B cell (primary cell): ENCODE data around the gene MGAT1. TPM values are rescaled to one million over a fixed set of nuclear protein-coding genes. Genes with fewer than 3 reads are reported as not detected.

Experiments
- ATAC-seq: fragments of 200-7000 bp; cut with Tn5 transposase; one replicate; pipeline ENCODE4 v1.10.0; 2021; ENCODE audit warnings: low read depth, mild to moderate bottlenecking, moderate number of reproducible peaks, moderate library complexity
- CTCF ChIA-PET: fragments of 350-600 bp; sonication (Branson Sonifier 250); formaldehyde crosslinking; loops from one replicate; lab custom pipeline; 2021; ENCODE audit warnings: antibody characterized with exemption, inconsistent platforms; lab: Charles Lee
- POLR2A ChIA-PET: fragments of 350-600 bp; sonication (Branson Sonifier 250); formaldehyde crosslinking; loops from one replicate; lab custom pipeline; 2021; ENCODE audit warnings: antibody characterized with exemption; lab: Charles Lee
- DNase-seq: peaks from one replicate; pipeline ENCODE4 v3.0.0; 2013
- H2AFZ ChIP-seq: 2 replicates; pipeline ENCODE4 v1.6.1; 2012; ENCODE audit warnings: mild to moderate bottlenecking, low read depth, low read length; ENCODE audit not compliant: insufficient read depth, poor library complexity, severe bottlenecking
- H3K27ac ChIP-seq, 2 donors: 1 replicate in 1 of 2; 2 replicates in 1 of 2; pipeline ENCODE4 v1.5.1; 2012 to 2013; ENCODE audit warnings: low read length in 2 of 2, mild to moderate bottlenecking in 2 of 2, moderate library complexity in 1 of 2
- H3K27me3 ChIP-seq, 4 experiments: fragments of 200-600 bp in 1 of 4; sonication (generic) in 1 of 4; replicated peaks in 1 of 4; 1 replicate in 2 of 4; 2 replicates in 2 of 4; pipeline versions ENCODE4 v1.6.1 to v1.7.0; 2013 to 2016; ENCODE audit warnings: low read length in 3 of 4, mild to moderate bottlenecking in 2 of 4, mixed read lengths in 1 of 4, moderate library complexity in 1 of 4; ENCODE audit not compliant: insufficient read depth in 4 of 4, control insufficient read depth in 3 of 4; ENCODE audit errors: control extremely low read depth in 1 of 4
- H3K36me3 ChIP-seq, 2 experiments: replicated peaks in 1 of 2; 1 replicate in 1 of 2; 2 replicates in 1 of 2; pipeline versions ENCODE4 v1.6.1 to v1.7.1; 2013; ENCODE audit warnings: low read length in 1 of 2; ENCODE audit not compliant: insufficient read depth in 2 of 2, control insufficient read depth in 1 of 2; ENCODE audit errors: control extremely low read depth in 1 of 2, extremely low read depth in 1 of 2
- H3K4me1 ChIP-seq, 2 donors: fragments of 200-600 bp in 1 of 2; sonication (generic) in 1 of 2; 1 replicate in 1 of 2; 2 replicates in 1 of 2; pipeline versions ENCODE4 v1.5.1 to v1.6.1; 2013 to 2017; ENCODE audit warnings: low read length in 2 of 2; ENCODE audit not compliant: control insufficient read depth in 2 of 2, insufficient read depth in 2 of 2
- H3K4me2 ChIP-seq: replicated peaks from 2 replicates; pipeline ENCODE3; 2012; ENCODE audit warnings: mild to moderate bottlenecking, low read depth, low read length; ENCODE audit not compliant: poor library complexity, severe bottlenecking
- H3K4me3 ChIP-seq, 5 experiments: fragments of 200-600 bp in 1 of 5; sonication (generic) in 1 of 5; 1 replicate in 3 of 5; 2 replicates in 2 of 5; pipeline versions ENCODE4 v1.5.1 to v1.7.0; 2011 to 2016; ENCODE audit warnings: low read length in 4 of 5, mild to moderate bottlenecking in 4 of 5, low read depth in 2 of 5, control low read depth in 1 of 5, moderate library complexity in 1 of 5; ENCODE audit not compliant: insufficient read depth in 1 of 5; ENCODE audit errors: control extremely low read depth in 1 of 5, extremely low read depth in 1 of 5
- H3K79me2 ChIP-seq: fragments of 200-600 bp; sonication (generic); one replicate; pipeline ENCODE4 v1.6.0; 2016; ENCODE audit warnings: low read length; ENCODE audit not compliant: control insufficient read depth, insufficient read depth
- H3K9ac ChIP-seq: fragments of 200-600 bp; sonication (generic); 2 replicates; pipeline ENCODE4 v1.6.1; 2017; ENCODE audit warnings: mild to moderate bottlenecking, low read length, moderate library complexity
- H3K9me3 ChIP-seq, 3 donors: one replicate each; pipeline versions ENCODE4 v1.6.1 to v1.7.1; 2013; ENCODE audit warnings: low read length in 2 of 3; ENCODE audit not compliant: control insufficient read depth in 2 of 3, insufficient read depth in 1 of 3; ENCODE audit errors: control extremely low read depth in 1 of 3
- H4K20me1 ChIP-seq: 2 replicates; pipeline ENCODE4 v1.6.0; 2012; ENCODE audit warnings: mild to moderate bottlenecking, low read length; ENCODE audit not compliant: insufficient read depth, control insufficient read depth, poor library complexity, severe bottlenecking
- H3K27ac Mint-ChIP-seq: one replicate; pipeline ENCODE4 v1.8.0; 2021; ENCODE audit warnings: mixed read lengths
- H3K27me3 Mint-ChIP-seq: one replicate; pipeline ENCODE4 v1.8.0; 2021; ENCODE audit warnings: mixed read lengths
- H3K4me1 Mint-ChIP-seq: one replicate; pipeline ENCODE4 v1.8.0; 2021; ENCODE audit warnings: mixed read lengths
- H3K4me3 Mint-ChIP-seq: one replicate; pipeline ENCODE4 v1.8.0; 2021; ENCODE audit warnings: mixed read lengths
- H3K9me3 Mint-ChIP-seq: one replicate; pipeline ENCODE4 v1.8.0; 2022; ENCODE audit warnings: mixed read lengths; ENCODE audit not compliant: insufficient read depth
- CTCF ChIP-seq: fragments of 200-600 bp; IDR thresholded peaks from one replicate; pipeline ENCODE4 v1.8.0; 2022; ENCODE audit warnings: antibody characterized with exemption, mild to moderate bottlenecking
- EZH2 ChIP-seq: IDR thresholded peaks from 2 replicates; pipeline ENCODE4 v1.6.1; 2012; ENCODE audit warnings: borderline replicate concordance, low read depth, mild to moderate bottlenecking, moderate library complexity, low read length; ENCODE audit not compliant: insufficient read depth, poor library complexity, severe bottlenecking
- WGBS: methylation state at CpG from one replicate; pipeline ENCODE4 v1.1.5; 2013; ENCODE audit warnings: missing lambda C conversion rate; ENCODE audit not compliant: insufficient coverage; 5-methylcytosine and 5-hydroxymethylcytosine counted together
- intact Hi-C: fragments of 100-400 bp; cut with micrococcal nuclease; formaldehyde crosslinking; loops from one replicate; pipeline ENCODE4 v1.10.0; 2022
- polyA plus RNA-seq: library from polyadenylated mRNA; depleted of rRNA; stranded (reverse); fragments of >200 nt; gene quantifications from 2 replicates; pipeline ENCODE4 v1.2.3, GENCODE V29; 2012
- total RNA-seq, 2 donors: library from RNA; stranded (reverse); fragments of 120-200 nt in 1 of 2; gene quantifications; 1 replicate in 1 of 2; 2 replicates in 1 of 2; pipeline versions ENCODE4 v1.2.3 to v1.2.4, GENCODE V29; 2013 to 2022

MGAT1 gene
- total and polyA plus RNA-seq, 2 donors (not counting 1 experiment from before 2014, with no cell fraction given), result 81.2 to 140 TPM

DNA sequence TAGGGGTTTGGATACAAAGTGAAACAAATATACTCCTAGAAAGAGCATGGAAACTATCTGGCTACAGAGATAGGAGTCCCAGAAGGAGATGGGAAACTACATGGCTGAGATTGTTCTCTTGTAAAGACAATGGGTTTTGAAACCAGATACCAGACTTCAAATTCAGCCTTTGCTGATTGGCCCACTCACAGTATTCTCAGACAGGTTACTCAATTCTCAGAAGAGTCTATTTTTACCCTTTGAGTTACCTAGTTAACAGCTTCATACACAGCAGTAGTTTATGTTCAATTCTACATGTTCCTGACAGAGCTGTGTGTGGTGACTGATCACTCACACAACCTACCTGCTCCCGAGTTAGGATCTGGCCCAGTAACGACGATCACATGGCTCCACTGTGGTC lies 44.4 kb upstream of the MGAT1 start:
- no peak overlapping the region for H3K4me3 Mint-ChIP-seq
- whole genome bisulfite sequencing, result 33% methylated on average over 3 of the region's 3 CpGs
- CTCF ChIA-PET, result interaction anchor here (0.8 kb wide), 1 partner anchor 10 kb away, joined by 3 read pairs; no protein-coding TSS in a partner anchor

DNA sequence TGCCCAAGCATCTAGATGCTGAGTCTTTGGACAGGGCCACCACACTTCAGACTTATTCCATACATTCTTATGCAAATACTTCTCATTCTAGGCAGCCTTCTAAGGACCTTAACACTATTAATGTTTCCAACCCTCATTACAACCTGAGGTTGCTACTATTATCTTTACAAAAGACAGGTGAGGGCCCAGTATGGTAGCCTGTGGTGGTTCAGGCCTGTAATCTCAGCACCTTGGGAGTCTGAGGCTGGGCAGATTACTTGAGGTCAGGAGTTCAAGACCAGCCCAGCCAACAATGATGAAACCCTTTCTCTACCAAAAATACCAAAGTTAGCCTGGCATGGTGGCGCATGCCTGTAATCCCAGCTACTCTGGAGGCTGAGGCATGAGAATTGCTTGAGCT lies 42.3 kb upstream of the MGAT1 start:
- no peak for DNase-seq
- Mint-ChIP-seq H3K9me3 (no peaks in the 10 kb centered on the region), H3K27ac (no peak overlapping the region), H3K4me3 (no peak overlapping the region), H3K27me3 (no peaks in the 10 kb centered on the region), H3K4me1 (no peaks in the 10 kb centered on the region)
- peaks cover 0 to 3% (median 2%) of the 10 kb centered on the region in 3 donors for H3K9me3 ChIP-seq
- no CpG with 5 or more reads among the region's 1 CpG for WGBS
- TF ChIP-seq CTCF (no peak), EZH2 (no peak)
- CTCF ChIA-PET, result interaction anchor here (0.7 kb wide), 1 partner anchor 8 kb away, joined by 7 read pairs; no protein-coding TSS in a partner anchor
- peaks cover 2% of the 10 kb centered on the region for H3K79me2 ChIP-seq
- H3K4me3 ChIP-seq, result no peak overlapping the region
- H3K4me2 ChIP-seq, result no peak overlapping the region
- no peak overlapping the region for H2AFZ ChIP-seq
- H3K27me3 ChIP-seq, result no peaks in the 10 kb centered on the region
- no peaks in the 10 kb centered on the region for H4K20me1 ChIP-seq
- intact Hi-C loops, result no loop called here
- no peaks in the 10 kb centered on the region for H3K4me1 ChIP-seq
- H3K27ac ChIP-seq, result no peak overlapping the region
- ATAC-seq, result no peak
- H3K36me3 ChIP-seq, result peaks cover 4 to 13% of the 10 kb centered on the region in 2 experiments
- POLR2A ChIA-PET, result no interaction called here
- H3K9ac ChIP-seq, result no peak overlapping the region

More for the DNA sequence above, 44.4 kb upstream of the MGAT1 start:
- H3K27me3 Mint-ChIP-seq, result no peaks in the 10 kb centered on the region
- Histone ChIP-seq H3K4me1 (no peaks in the 10 kb centered on the region), H3K36me3 (peaks cover 13 to 27% of the 10 kb centered on the region in 2 experiments), H2AFZ (no peak overlapping the region), H3K27ac (no peak overlapping the region), H3K4me3 (no peak overlapping the region), H4K20me1 (no peaks in the 10 kb centered on the region), H3K4me2 (no peak overlapping the region), H3K79me2 (peaks cover 20% of the 10 kb centered on the region), H3K27me3 (no peaks in the 10 kb centered on the region), H3K9me3 (peaks cover 8 to 11% (median 8%) of the 10 kb centered on the region in 3 donors), H3K9ac (no peak overlapping the region)
- no peak for ATAC-seq
- POLR2A ChIA-PET, result no interaction called here
- TF ChIP-seq EZH2, result no peak
- no peak for TF ChIP-seq CTCF
- no peak for DNase-seq
- no peaks in the 10 kb centered on the region for H3K9me3 Mint-ChIP-seq
- no peaks in the 10 kb centered on the region for H3K4me1 Mint-ChIP-seq
- H3K27ac Mint-ChIP-seq, result no peak overlapping the region
- intact Hi-C loops, result no loop called here
